WTC11 (cell line): Measurements from ENCODE around the gene TDP1.
"Not testable (repeated sequence)": the region's sequence is repeated elsewhere in the genome, so short reads cannot be mapped to it uniquely, and the experiment has no call there.

ENCODE experiments used
- ATF3 ChIP-seq: sonication (generic); formaldehyde crosslinking; conservative IDR thresholded peaks from 2 replicates; pipeline ENCODE4 v1.8.1; 2022; ENCODE audit warnings: mild to moderate bottlenecking, missing genetic modification reagents
- CREM ChIP-seq: sonication (generic); formaldehyde crosslinking; IDR thresholded peaks from 2 replicates; pipeline ENCODE4 v1.8.1; 2022; ENCODE audit warnings: mild to moderate bottlenecking, missing genetic modification reagents, moderate library complexity
- CTCF ChIP-seq: fragments of 200-600 bp; IDR thresholded peaks from 2 replicates; pipeline ENCODE4 v1.8.0; 2022; ENCODE audit warnings: antibody characterized with exemption
- ERG ChIP-seq: fragments of 250-450 bp; sonication (Bioruptor Pico); IDR thresholded peaks from 2 replicates; pipeline ENCODE4 v1.8.0; 2021; ENCODE audit warnings: mild to moderate bottlenecking
- IRF2 ChIP-seq: sonication (generic); formaldehyde crosslinking; IDR thresholded peaks from 2 replicates; pipeline ENCODE4 v1.8.0; 2022; ENCODE audit warnings: low read depth, missing genetic modification reagents, borderline replicate concordance
- JUN ChIP-seq: sonication (generic); formaldehyde crosslinking; IDR thresholded peaks from 2 replicates; pipeline ENCODE4 v1.8.0; 2023; ENCODE audit warnings: mild to moderate bottlenecking, missing genetic modification reagents
- MAX ChIP-seq: sonication (generic); formaldehyde crosslinking; IDR thresholded peaks from 2 replicates; pipeline ENCODE4 v1.8.0; 2022; ENCODE audit warnings: mild to moderate bottlenecking, missing genetic modification reagents
- NFATC4 ChIP-seq: fragments of 250-450 bp; sonication (Bioruptor Pico); IDR thresholded peaks from 2 replicates; pipeline ENCODE4 v1.9.0; 2021; ENCODE audit warnings: mild to moderate bottlenecking
- USF2 ChIP-seq: sonication (generic); formaldehyde crosslinking; IDR thresholded peaks from 2 replicates; pipeline ENCODE4 v1.8.1; 2023; ENCODE audit warnings: mild to moderate bottlenecking, missing genetic modification reagents, moderate library complexity
- ZNF423 ChIP-seq: fragments of 250-450 bp; sonication (Bioruptor Pico); IDR thresholded peaks from 2 replicates; pipeline ENCODE4 v2.1.2; 2022; ENCODE audit warnings: mild to moderate bottlenecking, moderate library complexity

- TF ChIP-seq JUN (CRISPR knock-in tag); CTCF; ZNF423 (CRISPR knock-in tag); MAX (CRISPR knock-in tag); USF2 (CRISPR knock-in tag); NFATC4; ATF3 (CRISPR knock-in tag); ERG; CREM; IRF2 (CRISPR knock-in tag): not testable (repeated sequence)
Measured at GRCh38 chr14:90089486-90089885, 133.8 kb downstream of the TDP1 start.
